Skin epidermis (tissue), 12 donors: ENCODE data around the gene B3GAT1.

ENCODE experiments used
- H3K27ac ChIP-seq, 21 experiments: fragments of 200-600 bp; sonication (generic) in 11 of 21; one replicate each; pipeline ENCODE4 v1.5.0; 2020; ENCODE audit warnings: mild to moderate bottlenecking in 3 of 21, inconsistent platforms in 2 of 21, moderate library complexity in 2 of 21
- H3K4me3 ChIP-seq, 7 experiments: fragments of 200-600 bp; sonication (generic) in 2 of 7; one replicate each; pipeline ENCODE4 v1.5.0; 2020; ENCODE audit warnings: inconsistent platforms in 2 of 7, mild to moderate bottlenecking in 2 of 7, moderate library complexity in 1 of 7

The B3GAT1 gene

DNA sequence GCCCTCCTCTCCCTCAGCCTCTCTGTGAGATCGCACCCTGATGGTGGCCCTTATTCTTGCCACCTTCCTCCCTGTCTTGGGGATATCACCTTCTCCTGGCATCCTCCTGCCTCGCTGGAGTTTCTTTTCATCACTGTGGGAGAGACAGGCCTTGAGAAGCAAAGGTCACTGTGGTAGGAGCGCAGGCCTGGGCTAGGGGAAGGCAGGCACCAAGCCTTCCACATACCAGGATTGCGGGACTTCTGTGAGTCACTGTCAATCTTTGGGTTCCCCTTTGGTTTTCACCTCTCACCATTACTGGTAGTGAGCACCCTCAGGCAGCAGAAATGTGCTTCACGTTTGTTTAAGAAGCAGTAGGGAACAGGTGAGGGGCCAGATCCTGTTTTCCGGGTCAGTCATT is 31.2 kb upstream of the B3GAT1 start:
- H3K4me3 ChIP-seq = no peak overlapping the region
- H3K27ac ChIP-seq = no peak overlapping the region

DNA sequence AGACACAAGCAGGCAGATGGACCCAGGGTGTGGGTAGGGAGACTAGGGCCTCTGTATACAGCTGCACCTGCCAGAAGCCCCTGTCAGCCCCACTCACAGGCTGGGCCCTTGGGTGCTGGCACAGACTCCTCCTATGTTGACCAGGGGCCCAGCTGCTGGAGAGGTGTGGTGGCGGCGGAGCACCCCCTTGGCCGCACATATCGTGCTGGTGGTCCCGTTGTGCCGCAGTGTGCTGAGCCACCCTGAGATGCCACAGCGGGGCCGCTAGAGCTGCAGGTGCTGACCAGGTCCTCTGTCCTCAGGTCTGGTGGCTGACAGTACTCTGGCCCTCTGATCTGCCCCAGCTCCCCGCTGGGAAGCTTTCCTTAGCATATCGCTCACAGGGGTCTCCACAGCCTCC is 30.2 kb upstream of the B3GAT1 start:
- no peak overlapping the region for H3K27ac ChIP-seq
- no peak overlapping the region for H3K4me3 ChIP-seq

DNA sequence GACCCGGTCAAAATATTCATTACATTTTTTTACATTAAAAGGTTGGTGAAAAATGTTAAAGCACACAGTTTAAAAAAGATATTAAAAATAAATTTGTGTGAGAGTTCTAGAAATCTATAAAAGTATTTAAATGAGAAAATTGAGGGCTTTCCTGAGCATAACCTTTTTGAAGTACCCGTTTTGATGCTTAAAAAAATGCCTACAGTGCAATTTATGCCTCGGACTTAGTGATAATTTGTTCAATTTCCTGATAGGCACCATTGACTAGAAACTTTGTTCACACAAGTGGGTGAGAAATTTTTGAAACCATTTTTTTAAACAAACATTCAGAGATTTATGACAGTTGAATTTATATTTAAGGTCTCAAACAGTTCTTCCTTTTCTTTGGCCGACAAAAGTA is 29.7 kb upstream of the B3GAT1 start:
- Histone ChIP-seq H3K27ac (no peak overlapping the region), H3K4me3 (no peak overlapping the region)

DNA sequence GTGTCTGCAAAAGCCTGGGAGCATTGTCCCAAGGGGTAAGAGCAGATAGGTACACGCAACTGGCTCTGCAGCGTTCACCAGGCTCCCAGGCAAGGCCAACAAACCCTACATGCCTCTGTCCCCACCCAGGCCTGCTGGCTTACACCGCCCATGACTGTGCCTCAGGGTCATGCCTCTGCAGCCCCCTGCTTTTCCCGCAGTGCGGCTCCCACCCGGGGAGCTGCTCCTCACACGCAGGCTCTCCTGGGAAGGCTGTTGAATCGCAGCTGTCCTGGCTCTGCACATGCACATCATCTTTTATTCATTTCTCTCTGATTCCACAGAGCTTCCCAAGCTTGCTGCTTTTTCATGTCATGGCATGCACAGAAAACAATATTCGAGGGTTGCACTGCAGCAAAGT is 29.2 kb upstream of the B3GAT1 start:
- H3K27ac ChIP-seq = no peak overlapping the region

DNA sequence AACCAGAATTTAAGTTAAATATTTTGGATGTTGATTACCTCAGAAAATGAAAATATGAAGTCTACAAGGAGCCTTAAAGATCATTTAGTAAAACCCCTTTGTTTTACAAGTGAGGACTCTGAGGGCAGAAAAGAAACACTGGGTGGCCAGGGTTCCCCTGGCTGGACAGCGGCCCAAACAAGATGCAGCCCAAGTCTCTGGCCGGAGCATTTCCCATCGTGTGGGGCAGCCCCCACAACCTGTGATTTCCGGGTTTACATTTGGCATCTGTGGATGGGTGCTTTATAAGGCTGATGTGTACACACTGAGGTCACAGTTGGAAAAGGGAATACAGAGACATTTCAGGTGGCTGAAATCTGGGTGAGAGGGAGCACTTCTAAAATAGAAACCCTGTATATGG is 28.8 kb upstream of the B3GAT1 start:
- Histone ChIP-seq H3K27ac (no peak overlapping the region), H3K4me3 (no peak overlapping the region)

More for the DNA sequence above, 29.2 kb upstream of the B3GAT1 start:
- H3K4me3 ChIP-seq = no peak overlapping the region

DNA sequence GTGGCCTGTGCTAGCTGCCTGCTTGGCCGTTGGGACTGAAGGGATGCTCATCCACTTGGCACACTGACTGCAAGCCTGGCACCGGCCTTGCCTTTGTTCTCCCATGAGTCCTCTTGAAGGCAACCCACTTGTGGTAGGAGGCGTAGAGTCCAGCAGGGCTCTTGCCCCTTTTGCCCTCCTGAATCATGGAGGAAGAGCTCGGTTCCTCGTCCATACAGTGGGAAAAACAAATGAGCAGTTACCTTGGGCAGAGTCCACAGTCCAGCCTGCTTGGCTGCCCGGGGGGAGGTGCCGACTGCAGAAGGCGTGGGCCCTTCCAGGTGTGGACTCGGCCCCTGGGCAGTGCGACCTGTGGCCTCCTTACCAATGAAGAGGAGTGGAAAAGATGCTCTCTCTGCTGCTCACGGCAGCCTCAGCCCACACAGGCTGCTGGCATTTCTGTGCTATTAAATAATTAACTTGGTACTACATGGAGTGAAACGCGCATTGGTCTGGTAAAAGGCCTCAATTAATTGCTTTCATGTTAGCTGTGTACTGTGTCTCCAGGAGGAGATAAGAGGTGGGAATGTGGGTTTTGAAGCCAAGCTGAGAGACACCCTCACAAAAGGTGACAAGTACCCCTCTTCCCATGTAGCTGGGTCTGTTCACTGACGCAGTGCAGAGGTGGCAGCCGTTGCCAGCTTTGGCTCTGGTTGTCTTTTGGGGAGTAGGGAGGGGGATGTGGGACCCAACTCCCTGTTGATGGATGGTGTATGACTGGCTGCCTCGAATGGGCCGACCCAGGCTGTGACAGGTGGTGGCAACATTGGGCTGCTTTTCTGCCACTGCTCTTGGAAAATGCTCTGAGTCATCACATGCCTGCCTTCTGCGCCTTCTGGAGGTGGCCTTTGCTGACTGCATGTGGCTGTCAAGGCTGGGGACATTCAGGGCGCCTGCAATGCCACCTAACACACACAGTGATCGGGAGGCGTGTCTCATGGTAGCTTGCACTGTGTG is 26.8 kb upstream of the B3GAT1 start:
- no peak overlapping the region for H3K4me3 ChIP-seq
- no peak overlapping the region for H3K27ac ChIP-seq

DNA sequence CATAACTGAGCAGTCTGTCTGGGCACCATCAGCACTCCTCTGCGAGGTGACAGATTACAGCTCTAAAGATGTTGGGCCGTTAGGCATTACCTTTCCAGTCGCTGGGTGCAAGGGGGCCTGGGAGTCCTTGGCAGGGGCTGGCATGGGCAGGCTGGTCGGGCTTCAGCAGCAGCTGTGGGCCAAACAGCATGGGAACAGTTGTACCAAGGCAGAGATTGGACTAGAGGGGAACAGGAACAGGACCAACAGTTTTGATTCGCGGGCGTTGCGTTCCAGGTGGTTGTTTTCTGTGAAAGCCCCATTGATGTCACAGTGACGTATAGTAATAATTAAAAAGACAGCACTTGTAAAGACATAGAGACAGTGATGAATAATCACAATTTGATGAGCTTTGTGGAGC is 25.8 kb upstream of the B3GAT1 start:
- Histone ChIP-seq H3K27ac (no peak overlapping the region), H3K4me3 (no peak overlapping the region)

DNA sequence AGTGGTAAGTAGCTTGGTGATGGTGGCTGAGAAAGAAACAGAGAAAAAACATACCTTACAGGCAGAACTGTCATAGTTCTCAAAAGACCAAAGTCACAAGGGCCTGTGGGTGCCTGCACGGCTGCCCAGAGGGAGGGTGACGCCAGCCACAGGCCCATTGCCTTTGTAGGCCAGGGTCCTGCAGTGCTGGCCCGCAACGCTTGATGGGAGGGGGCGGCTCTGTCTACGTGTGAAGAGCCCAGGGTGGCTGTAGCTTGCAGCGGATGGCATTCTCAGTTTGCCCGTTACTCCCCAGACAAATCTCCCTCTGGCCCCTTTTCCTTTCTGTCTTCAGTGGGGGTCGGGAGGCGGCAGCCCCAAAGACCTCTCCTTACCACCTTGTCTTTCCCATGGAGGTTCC is 24.7 kb upstream of the B3GAT1 start:
- no peak overlapping the region for H3K27ac ChIP-seq
- no peak overlapping the region for H3K4me3 ChIP-seq

DNA sequence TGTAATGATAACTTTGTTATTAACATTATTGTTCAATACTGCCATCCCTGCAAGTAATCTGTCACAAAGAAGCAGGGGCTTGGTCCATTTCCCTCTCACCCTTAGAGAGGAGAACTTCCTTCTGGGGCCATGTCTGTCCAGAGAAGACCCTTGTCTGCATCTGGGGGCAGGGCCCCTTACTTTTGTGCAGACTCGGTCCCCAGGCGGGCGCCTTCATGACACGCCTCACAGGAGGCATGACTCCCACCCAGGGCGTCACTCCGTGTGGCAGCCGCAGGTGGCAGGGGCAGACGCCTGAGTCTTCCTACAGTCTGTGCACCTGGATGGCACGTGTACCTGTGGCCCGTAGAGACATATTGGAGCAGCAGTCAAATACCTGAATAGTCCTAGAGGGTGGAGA is 21.8 kb upstream of the B3GAT1 start:
- Histone ChIP-seq H3K4me3 (no peak overlapping the region), H3K27ac (no peak overlapping the region)

DNA sequence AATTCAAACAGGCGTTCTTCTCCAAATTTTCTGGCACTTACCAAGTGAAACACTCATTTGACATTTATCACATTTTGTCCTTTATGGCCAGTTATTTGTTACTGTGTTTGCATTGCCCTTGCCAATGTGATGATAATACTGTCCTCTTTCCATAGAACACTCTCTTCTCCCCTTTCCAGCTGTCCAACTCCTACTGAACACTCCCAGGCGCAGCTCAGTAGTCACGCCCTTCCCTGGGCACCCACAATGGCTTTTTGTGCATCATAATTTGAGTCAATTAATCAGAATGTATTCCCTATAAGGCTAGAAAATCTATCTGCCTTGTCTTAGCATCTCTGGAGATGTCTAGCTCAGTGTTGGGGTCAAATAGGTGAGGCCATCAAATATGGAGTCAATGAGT is 21.2 kb upstream of the B3GAT1 start:
- Histone ChIP-seq H3K27ac (no peak overlapping the region), H3K4me3 (no peak overlapping the region)

DNA sequence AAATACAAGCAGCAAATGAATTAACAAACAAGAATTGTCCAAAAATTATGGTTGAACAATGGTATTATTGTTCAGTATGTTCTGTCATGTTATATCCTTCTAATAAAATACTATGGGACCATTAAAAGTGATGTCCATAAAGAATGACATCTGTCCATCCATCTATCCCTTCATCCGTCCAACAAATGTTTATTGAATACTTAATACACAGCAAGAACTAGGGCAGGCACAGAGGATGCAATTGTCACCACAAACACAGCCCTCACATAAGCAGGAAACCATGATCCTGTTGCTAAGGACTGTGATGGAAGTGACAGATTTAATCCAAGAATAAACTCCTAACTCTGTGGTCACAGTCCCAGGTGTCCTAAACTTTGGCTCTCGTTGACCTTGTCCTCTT is 20.7 kb upstream of the B3GAT1 start:
- H3K4me3 ChIP-seq = no peak overlapping the region
- H3K27ac ChIP-seq = no peak overlapping the region

DNA sequence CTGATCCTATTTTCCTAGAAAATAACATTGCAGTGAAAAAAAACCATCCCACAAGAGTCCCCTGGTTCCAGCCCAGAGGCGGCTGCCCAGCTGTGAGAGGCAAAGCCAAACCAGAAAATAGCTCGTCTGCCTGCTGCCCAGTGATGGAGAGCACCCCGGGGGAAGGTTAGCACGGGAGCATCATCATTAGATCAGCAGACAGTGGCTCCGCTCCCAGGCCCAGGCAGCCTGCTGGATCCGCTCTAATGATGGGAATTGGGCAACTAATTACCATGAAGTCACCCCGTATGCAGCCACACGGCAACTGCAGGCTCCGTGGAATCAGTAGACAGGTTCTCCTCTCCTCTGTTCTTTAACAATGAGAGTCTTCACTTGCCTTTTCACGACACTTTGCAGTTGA is 17.1 kb upstream of the B3GAT1 start:
- no peak overlapping the region for H3K27ac ChIP-seq
- H3K4me3 ChIP-seq = no peak overlapping the region

DNA sequence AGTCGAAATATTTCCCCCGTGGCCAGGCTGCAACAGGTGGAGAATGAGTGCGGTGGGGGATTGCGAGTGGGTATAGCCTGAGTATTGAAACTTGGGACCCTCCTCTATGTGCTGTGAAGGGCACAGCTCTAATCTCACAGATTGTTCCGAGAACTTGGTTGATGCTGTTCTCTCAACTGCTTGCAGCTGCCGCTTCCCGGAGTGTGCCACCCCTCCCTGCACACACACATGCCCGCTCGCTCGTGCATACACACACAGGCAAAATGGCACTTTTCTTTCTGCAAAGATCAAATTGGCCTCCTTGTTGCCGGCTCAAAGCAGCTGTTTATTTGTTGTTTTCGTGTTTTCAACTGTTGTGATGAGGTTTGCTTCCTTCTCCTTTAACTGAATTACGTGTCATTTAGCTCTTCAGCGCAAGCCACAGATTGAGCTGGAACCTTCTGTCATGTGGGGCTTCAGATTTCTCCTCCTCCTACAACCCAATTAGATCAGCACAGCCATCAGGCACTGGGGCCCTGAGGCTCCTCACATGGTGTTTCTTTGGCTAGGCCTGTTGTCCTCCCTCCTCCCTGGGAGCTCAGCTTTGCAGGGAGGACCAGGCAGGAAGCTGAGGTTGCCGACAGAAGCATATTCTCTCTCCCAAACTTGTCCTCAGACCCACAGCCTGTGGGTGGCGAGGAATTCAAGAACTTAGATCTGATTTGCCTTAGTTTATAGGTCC is 13.9 kb upstream of the B3GAT1 start:
- H3K27ac ChIP-seq = no peak overlapping the region

DNA sequence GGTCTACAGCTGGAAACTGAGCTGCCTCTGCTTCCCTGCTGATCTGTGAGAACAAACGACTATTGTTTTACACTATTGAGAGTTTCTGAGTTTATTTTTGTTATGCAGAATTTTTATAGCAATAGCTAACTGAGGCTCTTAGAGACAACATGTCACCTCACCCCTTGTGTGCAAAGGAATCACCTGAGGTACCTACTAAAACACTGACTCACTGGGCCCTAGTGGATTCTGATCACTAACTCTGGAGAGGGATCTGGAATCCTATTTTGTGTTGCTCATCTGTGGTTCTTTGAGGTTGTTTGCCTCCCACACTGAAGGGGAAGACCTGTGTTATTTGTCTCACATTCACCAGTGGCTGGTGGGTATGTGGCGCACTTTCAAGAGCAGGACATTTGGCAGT is 13.4 kb upstream of the B3GAT1 start:
- H3K27ac ChIP-seq = no peak overlapping the region

More for the DNA sequence above, 13.9 kb upstream of the B3GAT1 start:
- no peak overlapping the region for H3K4me3 ChIP-seq

DNA sequence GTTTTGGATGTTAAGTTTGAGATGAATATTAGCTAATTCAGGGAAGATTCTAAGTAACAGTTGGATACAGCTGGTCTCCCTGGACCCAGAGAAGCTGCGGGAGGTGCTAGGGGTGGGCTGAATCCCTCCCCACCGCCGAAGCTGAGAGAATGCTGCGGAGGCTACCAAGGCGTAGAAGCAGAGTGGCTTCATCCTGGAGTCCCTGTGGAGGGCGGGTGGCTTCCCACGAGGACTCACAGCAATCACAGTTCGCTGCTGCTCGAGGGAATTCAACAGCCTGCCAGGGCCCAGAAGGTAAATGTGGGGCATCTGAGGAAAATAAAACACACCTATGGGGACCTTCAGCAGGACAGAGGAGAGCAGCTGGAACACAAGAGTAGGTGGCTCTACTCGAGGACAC is 11.1 kb upstream of the B3GAT1 start:
- no peak overlapping the region for H3K27ac ChIP-seq
- H3K4me3 ChIP-seq = no peak overlapping the region

More for the DNA sequence above, 13.4 kb upstream of the B3GAT1 start:
- H3K4me3 ChIP-seq = no peak overlapping the region

DNA sequence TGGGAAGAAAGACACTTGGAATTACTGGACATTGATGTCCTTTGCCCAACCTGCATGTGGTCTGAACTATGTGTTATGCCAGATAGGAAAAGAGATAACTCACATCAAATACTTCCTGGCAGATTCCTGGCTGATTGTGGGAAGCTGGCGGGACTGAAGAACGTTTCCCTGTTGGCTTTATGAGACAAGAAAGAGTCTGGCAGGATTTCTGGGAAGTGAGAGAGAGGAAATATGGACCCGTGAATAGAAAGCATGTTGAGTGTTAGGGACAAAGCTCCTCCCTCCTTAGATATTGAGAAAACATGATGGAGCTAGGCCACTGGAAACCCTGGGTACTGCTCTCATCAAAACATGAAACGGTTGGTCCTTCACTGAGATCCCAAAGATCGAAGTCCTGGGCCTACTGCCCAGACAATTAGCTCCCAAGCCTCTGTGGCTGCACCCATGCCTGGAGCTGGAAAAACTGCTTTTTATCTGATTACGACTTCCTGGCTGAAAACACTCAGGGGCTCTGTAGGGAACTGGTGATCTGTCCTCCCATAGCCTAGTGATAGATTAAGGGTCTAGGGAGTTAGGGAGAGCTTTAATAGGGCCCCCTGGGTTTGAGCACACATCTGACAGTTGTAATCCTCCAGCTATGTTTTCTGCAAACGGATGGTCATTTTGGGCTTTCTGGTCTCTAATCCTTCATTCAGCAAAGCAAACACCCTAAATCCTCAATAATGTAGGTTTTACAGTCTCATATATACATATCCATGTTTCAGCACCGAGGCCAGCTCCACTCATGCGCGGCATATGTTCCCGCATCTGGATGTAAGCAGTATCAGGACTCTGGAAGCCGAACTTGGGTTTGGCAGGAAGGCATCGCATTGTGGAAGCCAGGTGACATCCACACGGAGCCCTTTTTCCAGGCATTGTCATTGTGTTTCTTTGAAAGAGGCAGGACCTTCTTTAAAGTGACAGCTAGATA is 6.1 kb upstream of the B3GAT1 start:
- Histone ChIP-seq H3K4me3 (no peak overlapping the region), H3K27ac (no peak overlapping the region)

DNA sequence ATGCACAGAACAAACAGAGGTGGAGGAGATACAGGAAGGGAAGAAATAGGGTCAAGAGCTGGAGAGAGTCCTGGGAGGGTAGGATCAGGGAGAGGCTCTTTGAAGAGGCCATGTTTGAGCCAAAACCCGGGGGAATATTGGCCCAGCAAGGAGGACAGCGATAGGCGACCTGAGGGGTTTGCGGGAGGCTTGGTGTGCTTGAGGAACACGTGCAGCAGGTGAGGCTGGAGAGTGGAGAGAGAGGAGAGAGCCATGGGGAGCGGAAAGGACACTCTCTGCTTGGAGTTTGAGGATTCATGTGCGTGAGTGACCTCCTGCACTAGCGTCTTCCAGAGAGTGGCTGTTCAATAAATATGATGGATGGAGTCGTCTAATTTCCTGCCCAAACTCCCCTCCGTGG is 4.7 kb upstream of the B3GAT1 start:
- Histone ChIP-seq H3K27ac (no peak overlapping the region), H3K4me3 (no peak overlapping the region)

DNA sequence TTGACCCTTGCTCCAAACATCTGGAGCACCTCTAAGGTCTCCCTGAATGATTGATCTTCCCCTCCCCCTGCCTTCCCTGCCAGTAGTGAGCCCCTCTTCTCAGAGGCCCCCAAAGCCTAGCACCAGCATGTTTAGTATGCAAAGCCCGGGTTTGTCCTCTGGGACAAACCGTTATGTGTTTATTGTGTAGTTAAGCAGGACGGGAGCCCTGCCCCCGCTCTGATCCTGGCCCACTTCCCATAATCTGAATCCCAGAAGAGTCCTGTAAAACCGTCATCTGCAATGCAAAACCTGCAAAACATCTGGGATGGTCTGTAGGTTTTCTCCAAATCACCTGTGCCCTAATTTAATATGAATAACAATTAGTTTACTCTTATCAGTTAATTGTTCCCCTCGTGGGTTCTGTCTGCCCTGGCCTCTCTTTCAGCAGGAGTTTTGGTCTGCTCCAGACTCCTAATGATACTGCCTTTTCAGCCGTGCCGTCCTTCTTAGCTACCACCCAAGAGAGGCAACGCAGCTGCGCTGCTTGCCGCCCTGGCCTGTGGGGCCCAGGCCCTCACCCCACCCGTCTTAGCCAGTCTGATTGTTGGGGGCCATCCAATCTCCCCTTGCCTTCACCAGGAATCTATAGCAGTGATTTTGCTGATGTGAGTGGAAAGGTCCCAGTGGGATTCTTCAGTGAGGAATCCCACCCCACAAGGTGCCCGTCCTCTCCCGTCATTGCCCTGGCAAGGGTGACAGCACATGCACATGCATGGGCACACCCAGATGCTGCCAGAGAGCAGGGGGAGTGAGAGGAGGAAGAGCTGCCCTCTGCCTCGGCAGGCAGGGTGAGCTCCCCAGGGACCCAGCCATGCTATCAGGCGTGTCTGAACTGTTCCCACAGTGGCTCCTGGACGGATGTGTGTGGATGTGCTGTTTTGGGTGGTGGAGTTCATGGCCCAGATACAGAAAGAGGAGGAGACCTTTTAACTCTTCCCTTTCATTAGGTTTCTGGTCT is 3.0 kb upstream of the B3GAT1 start:
- no peak overlapping the region for H3K4me3 ChIP-seq
- no peak overlapping the region for H3K27ac ChIP-seq
